GM18505 (cell line): Measurements from ENCODE around the gene TNNI3.

Experiments
- ATAC-seq: cut with Tn5 transposase; IDR thresholded peaks from one replicate; pipeline ENCODE4 v1.9.1; 2021; ENCODE audit not compliant: unreplicated experiment
- POLR2A ChIP-seq: IDR thresholded peaks from 4 replicates; pipeline ENCODE4 v1.6.1; 2011; ENCODE audit warnings: borderline replicate concordance; ENCODE audit not compliant: insufficient read depth, insufficient read length; ENCODE audit errors: extremely low read depth

TNNI3 gene

DNA sequence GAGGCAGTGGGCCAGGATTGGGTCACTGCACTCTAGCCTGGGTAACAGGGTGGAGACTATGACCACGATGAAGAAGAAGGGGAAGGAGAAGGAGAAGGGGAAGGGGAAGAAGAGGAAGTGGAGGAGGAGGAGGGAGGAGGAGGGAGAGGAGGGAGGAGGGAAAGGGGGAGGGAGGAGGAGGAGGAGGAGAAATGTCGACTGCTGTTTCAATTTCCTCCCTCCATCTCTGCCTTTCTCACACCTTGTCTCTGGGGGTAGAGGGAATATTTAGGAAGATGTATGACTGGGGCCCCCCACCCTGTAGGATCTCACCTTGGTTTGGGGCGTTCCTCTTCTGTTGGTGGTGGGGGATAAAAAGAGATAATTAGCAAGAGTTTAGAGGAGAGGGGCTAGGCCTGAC is 12.3 kb downstream of the TNNI3 start:
- ATAC-seq: no peak
- TF ChIP-seq POLR2A: no peak

DNA sequence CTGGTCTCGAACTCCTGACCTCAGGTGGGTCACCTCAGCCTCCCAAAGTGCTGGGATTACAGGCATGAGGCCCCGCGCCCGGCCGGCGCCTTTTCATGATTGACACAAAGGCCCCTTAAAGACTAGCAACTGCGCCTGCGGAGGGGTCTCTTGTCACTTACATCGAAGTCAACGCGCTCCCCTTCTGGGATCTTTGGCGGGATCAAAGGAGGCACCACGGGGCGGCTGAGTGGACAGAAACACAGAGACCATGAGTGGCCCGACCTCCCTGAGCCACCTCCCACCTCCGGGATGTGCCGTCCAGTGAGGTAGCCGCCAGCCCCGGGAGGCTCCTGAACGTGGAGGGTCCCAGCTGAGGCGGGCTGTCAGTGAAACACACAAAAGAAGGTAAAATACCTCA is 15.8 kb downstream of the TNNI3 start:
- TF ChIP-seq POLR2A: no peak
- no peak for ATAC-seq

DNA sequence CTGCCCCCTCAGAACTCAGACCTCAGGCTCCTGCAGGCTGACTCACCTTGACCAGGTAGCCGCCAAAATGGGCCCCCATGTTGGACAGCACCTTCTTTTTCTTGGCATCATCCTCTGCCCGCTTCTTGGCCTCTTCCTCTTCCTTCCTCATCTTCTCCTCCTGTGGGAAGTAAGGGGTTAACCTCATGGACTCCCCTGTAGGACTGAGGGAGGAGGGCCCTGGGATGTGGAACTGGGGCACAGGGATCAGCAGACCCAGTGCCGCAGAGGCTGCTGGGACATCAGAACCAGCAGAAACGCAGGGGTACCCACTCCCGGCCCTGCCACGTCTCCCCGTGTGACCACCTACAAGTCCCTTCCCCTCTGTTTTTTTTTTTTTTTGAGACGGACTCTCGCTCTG is 19.6 kb downstream of the TNNI3 start:
- TF ChIP-seq POLR2A: no peak
- ATAC-seq: no peak

DNA sequence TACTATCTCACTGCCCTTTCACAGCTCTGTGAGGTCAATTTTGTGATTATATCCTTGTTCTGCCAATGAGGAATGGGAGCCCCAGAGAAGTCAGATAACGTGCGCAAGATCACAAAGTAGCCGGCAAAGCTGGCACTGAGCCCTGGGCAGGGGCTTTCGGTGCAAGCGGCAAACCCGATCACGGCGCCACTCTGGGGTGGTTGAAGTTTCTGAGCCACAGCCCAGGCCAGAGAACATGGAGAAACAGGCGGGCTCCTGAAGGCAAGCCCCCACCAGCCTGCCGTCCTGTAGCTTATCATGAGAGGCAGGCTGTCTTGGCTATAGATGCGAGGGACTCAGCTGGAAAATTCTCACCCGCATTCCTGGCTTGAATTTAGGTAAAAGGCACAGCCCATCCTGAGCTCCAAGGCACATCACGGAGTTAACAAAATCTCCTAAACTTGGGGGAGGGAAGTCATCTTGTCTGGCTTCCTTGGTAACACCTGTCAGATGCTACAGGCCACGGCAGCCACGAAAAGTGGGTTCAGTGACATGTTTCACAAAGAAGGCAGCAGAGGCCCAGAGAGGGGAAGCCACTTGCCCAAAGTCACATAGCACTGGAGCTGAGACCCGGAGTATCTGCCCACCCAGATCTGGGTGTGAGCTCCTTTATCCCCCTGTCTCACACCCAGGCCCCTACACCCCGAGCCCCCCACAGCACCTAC is 21.0 kb downstream of the TNNI3 start:
- no peak for TF ChIP-seq POLR2A
- no peak for ATAC-seq

DNA sequence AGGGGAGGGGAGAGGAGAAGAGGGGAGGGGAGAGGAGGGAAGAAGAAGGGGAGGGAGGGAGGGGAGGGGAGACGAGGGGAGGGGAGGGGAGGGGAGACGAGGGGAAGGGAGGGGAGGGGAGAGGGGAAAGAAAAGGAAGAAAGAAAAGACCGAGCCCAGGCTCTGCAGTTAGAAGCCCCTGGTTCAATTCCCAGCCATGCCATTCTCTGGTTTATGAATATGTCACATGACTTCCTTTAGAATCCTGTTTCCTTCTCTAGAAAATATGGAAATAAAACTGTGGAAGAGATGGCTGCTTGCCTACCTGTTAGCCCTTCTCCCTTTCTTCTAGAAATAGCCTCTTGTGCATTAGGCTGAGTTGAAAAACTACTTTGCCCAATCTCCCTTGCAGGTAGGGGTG is 22.8 kb downstream of the TNNI3 start:
- TF ChIP-seq POLR2A: no peak
- no peak for ATAC-seq

DNA sequence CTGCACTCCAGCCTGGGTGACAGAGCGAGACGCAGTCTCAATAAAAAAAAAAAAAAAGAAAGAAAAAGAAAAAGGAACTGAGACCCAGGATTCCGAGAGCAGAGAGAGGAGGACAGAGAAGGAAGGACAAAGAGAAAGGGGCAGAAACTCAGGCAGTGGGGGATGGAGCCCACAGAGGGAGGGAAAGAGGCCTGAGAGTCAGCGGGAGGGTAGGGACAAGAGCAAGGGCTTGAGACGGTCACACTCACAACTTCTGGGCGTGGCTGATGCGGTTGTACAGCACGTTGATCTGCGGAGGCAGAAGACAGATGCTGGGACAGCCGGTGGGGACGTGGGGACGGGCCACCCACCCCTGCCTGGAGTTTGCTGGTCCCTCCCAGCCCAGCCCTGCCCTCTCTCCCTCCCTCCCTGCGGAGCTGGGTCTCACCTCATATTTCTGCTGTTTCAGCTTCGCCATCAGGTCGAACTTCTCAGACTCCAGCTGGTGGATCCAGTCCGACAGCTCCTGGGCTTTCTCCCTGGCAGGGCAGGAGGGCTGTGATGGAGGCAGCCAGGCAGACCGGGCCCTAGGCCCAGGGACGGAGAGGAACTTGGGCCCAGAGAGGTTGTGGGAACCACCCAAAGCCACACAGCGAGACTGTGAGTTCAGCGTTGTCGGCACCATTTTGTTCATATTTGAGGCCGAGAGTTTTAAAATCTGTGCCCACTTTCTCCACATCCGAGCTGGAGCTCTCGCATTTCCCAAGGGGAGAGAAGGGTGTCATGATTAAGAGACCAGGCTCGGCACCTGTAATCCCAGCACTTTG is 23.7 kb downstream of the TNNI3 start:
- TF ChIP-seq POLR2A: no peak
- ATAC-seq: no peak

DNA sequence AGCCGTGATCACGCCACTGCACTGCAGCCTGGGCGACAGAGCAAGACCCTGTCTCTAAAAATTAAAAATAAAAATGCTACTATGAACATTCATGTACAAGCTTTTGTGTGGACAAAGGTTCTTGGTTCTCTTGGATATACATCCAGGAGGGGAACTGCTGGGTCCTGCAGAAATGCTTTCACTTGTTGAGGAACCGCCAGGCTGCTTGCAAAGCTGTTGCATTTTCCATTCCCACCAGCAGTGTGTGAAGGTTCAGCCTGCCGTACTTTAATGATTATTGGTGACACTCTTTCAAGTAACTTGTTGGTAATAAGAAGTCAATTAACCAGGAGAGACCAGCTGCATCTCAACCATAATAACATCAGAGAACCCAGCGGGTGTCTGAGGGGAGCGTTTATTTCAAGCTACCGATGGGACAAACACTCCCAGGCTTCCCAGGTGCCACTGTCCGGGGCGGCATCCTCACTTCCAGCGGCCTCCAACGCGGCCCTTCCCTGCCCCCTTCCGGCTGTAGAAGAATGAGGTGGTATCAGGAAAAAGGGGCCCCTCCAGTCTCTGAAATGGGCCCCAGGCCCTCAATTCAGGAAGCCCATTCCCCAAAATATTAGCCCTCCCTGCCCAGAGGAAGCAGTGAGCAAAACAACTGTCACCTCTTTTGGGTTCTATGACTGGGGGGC is 24.9 kb downstream of the TNNI3 start:
- ATAC-seq: no peak
- TF ChIP-seq POLR2A: no peak

DNA sequence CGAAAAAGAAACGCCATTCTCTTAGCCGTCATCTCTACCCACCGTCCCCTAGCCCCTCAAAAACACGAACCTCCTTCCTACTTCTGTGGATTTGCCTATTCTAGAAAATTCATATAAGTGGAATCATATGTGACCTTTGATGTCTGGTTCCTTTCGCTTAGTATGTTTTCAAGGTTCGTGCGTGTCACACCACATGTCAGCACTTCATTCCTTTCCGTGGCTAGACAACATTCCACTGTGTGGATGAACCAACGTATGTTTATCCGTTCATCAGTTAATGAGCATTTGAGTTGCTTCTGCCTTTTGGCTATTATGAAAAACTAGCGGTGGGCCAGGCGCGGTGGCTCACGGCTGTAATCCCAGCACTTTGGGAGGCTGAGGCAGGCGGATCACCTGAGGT is 26.1 kb downstream of the TNNI3 start:
- no peak for TF ChIP-seq POLR2A
- no peak for ATAC-seq

DNA sequence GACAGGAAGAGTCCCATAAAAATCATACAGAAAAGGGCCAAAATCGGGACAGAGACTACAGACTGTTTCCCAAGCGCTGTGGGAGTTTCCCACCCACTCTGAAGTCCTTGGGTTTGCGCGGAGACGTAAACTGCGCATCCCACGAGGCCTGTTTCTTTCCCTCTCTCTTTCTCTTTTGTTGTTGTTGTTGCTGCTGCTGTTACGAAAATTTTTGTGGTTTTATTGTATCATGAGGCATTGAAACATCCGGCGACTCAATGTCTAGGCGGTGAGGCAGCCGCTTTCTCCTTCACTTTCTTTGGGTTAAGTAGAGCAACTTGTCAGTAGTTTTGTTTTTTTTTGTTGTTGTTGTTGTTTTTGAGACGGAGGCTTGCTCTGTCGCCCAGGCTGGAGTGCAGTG is 38.5 kb downstream of the TNNI3 start:
- no peak for TF ChIP-seq POLR2A
- no peak for ATAC-seq

DNA sequence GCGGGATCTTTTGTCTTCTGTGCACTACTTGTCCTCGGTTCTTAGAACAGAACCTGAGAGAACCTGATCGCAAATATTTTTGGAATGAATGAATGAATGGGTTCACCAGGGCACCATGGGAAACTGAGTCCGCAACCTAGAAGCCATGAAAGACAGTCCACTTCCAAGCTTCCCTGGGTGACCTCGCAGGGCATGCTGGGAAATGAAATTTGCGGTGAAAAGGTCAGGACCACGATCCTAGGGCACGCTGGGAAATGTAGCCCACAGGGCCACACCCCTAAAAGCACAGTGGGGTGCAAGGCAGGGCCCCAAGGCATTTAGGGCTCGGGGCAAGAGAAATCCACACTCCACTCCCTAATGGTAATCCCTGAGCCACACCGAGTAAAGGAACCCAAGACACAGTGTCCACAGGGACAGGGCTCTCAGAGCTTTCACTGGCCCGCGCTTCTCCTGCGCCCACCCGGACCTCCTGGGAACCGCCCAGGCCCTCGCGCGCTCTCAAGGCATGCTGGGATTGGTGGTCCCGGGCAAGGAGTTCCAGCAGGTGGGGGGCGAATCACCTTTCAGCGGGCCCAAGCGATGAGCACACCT is 39.0 kb downstream of the TNNI3 start:
- no peak for TF ChIP-seq POLR2A
- no peak for ATAC-seq

DNA sequence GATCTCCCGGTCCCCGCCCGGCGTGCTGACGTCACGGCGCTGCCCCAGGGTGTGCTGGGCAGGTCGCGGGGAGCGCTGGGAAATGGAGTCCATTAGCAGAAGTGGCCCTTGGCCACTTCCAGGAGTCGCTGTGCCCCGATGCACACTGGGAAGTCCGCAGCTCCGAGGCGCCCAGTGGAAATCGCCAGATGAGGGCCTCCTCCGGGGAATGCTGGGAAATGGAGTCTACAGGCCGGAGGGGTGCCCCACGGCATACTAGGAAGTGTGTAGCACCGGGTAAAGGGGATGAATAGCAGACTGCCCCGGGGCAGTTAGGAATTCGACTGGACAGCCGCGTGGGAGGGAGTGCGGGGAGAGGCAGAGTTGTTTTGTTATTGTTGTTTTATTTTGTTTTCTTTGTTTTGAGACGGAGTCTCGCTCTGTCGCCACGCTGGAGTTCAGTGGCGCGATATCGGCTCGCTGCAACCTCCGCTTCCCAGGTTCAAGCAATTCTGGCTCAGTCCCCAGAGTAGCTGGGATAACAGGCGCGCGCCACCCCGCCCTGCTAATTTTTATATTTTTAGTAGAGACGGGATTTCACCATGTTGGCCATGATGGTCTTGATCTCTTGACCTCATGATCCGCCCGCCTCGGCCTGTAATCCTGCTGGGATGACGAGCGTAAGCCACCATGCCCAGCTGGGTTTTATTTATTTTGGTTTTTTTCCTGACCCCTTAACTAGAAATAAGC is 39.7 kb downstream of the TNNI3 start:
- peak; percentile 78 for ATAC-seq
- TF ChIP-seq POLR2A: peak; percentile 76

DNA sequence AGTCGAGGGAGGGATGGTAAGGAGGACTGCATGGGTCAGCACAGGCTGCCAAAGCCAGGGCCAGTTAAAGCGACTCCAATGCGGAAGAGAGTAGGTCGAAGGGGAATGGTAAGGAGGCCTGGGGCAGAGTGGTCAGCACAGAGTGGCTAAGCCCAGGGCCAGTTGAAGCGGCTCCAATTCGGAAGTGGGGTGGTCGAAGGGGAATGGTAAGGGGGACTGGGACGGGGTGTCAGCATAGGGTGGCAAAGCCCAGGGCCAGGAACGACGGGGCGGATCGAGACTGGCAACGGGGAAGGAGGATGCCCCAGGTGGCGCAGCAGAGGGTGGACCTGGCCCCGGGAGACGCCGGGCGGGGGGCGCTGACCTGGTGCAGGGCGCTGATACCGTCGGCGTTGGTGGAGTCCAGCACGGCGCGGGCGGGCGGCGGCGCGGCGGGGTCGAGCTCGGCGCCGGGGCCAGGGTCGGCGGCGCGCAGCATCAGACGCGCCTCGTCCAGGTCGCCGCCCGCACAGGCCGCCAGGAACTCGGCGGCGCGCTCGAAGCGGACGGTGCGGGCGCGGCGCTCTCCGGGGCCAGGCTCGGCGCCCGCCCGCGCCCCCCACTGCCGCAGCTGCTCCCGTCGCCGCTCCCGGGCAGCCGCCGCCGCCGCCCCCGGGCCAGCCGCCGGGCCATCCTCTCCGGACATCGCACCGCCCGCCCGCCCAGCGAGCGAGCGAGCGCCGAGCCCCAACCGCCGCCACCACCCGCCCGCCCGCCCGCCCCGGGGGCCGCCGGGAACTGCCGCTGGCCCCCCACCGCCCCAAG is 40.5 kb downstream of the TNNI3 start, which contains the start of gene PPP1R12C:
Gene PPP1R12C, minus strand, starts transcription at position 779 of the 804 bp plus-strand sequence. Its CDS starts 94 bp downstream, at position 685.
- TF ChIP-seq POLR2A: no peak
- ATAC-seq: peak; percentile 8
